GM19438 (cell line): ENCODE results near the gene ZMYND10.

Experiments
- ATAC-seq: cut with Tn5 transposase; IDR thresholded peaks from one replicate; pipeline ENCODE4 v1.9.1; 2021; ENCODE audit warnings: low read depth; ENCODE audit not compliant: unreplicated experiment

ZMYND10 gene

DNA sequence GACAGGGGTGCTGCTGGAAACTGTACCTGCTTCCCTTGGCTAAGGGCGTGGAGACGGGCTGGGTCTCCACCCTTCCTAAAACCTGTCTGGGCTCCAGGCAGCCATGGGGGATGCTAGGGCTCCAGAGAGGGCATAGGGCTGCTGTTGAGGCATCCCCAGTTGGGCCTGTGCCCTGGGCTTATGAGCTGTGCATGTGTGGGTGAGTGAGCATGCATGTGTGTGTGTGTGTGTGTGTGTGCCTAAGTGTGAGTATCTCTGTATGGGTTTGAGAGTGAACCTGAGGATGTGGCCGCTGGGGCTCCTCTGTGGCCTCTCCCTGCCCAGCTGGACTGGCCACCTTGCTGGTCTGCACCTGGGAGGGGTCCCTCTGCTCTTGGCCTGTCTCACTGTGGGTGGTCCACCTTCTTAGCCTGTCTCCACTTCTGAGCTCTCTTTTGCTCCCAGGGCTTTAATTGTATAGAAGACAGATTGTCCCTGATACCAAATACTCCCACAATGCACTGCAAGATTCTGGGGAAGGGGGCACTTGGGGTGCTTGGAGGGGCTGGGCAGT is 25.7 kb upstream of the ZMYND10 start:
- no peak for ATAC-seq

DNA sequence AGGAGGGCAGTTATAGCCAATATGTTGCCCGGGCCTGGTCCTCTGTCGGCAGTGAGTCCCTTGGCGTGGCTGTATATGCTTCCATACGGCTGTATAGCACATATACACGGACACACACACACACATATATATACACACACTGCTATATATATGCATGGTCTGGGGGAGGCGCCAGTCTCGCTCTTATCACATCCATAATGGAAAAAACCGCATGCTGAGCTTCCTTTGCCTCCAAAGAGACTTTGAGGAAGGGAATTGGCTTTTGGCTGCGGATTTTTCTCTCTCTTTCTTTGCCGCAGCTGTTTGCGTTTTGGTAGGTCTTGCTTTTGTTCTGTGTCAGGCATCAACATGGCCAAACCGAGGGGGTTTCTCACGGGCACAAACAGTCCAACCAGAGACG is 25.1 kb upstream of the ZMYND10 start:
- ATAC-seq = no peak

DNA sequence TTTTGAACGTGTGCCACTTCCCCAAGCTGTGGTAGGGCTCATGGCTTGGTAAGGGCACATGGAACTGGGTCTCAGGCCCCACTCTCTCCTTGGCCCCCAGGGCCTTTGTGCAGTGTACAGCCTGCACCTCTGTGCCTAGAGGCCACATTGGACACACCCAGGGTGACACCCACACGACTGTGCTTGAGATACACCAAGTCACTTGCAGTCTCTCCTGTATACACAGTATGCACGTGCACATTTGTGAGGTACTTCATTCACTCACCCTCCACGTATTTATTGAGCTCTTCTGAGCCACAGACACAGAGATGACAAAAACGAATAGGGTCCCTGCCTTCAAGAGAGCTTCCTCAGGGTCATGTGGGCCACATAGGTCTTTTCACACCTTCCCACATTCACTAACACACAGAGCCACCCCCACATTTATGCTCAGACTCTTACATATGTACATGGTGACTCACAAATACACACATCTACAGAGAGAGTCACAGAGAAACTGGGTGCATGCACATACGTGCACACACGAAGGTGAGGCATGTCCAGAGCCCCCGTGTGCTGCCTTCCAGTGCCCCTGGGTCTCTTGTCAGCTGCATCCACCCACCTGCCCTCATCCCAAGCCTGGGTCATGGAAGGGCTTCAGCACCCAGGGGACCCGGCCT is 23.6 kb upstream of the ZMYND10 start:
- no peak for ATAC-seq

DNA sequence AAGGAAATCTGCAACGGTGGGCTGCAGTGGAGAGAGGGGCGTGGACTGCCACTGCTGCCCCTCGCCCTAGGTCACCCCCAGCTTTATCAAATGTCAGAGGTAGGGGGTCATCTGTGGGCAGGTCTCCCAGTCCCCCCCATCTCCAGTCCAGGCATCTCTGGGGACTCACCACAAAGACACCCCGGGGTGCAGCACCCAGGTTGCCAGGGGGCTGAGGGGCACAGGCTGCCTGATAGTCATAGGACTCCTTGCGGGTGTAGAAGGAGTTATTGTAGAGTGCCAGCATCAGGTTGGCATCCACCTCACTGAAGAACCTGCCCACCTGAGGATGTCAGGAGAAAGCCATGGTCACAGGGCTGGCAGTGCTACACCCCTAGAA is 20.3 kb upstream of the ZMYND10 start:
- ATAC-seq = no peak

DNA sequence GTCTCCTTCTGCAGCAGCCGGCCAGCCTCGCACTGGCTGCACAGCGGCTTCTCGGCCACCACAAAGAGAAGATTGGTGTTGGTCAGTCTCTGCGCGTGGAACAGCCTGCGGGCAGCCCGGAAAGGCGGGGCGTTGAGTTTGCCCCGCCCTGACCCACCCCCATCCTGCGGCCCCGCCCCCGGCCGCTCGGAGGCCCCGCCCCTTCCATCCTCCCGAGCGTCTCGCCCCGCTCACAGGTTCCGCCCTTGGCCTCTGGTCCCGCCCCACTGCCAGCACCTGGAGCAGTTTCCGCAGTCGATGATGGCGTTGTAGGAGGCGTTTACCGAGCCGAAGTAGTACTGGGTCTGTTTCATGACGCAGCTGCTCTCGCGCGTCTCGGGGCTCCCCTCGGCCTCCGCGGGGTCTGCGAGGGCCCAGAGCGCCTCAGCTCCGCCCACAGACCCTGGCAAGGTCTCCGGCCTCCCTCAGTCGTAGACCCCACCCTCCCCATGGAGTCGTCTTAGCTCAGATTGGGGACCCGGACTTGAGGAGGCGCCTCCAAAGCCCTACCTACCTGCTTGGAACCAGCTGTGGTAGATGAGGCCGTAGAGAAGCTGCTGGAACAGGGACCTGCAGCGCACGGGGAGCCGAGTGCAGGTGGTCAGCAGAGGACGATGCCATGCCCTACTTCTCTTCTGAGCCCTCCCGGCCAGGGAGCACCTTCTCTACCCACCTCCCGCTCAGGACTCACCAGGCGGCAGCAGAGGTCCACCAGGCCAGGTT is 19.7 kb upstream of the ZMYND10 start:
- peak; percentile 83 for ATAC-seq

DNA sequence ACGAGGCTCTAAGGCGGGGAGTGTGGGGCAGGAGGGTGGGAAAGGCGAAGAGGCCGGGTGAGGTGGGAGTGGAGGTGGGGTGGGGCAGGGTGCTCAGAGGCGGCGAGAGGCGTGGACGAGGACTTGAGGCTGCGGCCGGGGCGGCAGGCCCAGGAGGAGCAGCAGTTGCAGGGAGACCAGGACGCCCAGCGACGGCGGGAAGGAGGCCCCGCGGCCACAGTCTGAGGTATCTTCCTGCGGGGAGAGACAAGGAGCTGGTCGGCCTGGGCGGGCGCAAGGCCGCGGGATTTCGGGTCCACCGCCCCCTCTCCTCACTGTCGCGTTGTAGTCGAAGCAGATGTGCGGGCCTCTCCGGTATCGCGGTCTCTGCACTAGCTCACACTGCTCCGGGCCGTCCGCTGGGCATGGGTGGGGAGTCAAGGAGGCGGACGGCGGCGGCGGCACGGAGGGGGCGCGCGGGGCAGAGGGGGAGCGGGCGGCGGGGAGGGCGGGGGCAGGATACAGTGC is 19.1 kb upstream of the ZMYND10 start:
- peak; percentile 35 for ATAC-seq

DNA sequence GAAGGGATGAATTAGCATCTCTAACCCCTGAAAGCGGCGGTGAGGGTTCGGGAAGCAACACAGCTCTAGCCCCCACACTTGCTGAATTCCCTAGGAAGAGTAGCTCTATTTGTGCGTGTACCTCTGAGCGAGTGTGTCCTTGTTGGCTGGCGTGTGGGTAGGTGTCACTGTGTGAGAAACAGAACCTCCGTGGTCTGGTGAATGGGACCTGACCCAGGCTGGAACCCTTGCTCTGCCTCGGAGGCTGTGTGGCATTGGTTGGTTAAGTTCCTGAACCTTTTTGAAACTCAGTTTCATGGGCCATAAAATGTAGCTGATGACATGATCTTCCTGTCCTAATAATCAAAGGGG is 14.2 kb upstream of the ZMYND10 start:
- ATAC-seq = no peak

DNA sequence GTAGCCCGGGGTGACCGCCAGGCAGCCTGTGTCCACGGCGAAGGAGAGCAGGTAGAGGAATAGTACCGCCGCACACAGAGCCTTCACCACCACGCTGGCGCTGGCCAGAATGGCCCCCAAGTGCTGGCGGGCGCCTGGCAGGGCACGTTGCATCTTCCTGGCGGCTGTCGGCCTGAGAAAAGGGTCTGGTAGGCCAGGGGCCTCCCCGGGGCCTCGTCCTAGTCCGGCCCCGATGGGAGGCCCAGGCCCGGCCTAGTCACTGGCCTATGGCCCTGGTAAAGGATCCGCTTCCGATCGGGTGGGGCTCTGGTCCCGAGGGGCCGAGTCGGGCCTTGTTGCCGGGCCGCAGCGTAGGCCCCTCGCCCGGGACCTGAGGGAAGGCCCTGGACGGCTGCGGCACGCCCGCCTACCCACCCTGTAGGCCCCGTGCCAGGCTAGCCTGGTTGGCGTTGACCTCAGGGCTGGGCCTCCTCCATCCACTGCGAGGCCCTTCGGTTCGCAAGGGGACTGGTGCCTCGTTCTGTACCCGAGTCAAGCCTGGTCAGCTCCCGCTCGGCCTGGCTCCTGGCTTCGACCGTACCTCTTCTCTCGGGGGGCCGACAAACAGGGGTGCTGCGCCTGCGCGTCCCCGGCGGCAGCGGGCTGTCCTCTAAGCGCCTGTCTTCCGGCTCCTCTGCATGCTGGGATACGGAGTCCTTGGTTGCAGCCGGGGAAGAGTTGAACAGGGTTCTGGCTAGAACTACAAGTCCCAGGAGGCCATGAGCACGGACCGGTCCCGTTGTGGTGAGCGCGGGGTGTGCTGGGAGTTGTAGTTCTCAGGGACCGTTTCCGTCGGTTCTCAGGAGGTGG is 13.6 kb upstream of the ZMYND10 start, which contains the start of gene TMEM115:
TSS of gene TMEM115 (minus strand) at position 611 of the 849 bp plus-strand sequence. CDS start at position 153, 458 bp downstream.
- peak; percentile 94 for ATAC-seq

DNA sequence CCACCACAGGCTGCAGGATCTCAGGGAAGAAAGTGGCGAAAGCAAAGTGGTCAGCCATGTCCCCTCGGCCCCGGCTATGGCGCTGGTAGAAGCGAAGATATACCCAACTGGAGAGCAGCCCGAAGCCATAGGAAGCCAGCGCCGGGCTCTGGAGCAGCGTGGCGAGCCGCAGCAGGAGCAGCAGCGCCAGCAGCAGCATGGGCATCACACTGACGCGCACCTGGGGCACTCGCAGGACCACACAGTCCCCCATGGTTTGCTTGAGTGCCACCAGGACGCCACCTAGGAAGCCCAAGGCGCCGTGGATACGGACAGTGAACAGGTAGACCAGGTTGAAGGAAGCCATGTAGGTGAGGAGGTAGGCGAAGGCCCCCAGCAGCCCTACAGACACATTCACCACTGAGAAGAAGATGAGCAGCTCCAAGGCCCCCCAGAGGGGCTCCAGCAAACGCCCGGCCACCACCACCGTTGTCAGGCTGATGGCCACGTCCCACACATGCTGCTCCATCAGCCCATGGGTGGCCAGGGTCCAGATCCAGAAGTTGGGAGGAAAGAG is 12.9 kb upstream of the ZMYND10 start:
- ATAC-seq = no peak

DNA sequence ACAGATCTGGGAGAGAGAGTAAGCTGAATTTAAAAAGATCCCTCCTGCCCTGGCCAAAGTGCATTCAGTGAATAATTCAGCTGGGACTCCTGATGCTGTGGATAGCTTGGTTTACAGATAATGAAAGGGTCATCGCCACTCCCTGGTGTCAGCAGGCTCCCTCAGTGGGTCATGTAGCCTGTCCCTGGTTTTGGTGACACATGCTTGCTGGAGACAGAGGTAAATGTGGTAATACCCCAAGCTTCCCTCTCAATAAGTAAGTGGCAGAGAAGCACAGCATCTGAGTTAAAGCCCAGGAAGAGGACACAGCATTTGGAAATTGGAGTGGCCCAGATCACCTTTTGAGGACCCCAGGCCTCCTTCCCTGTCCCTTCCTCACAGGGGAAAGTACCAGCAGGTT is 11.9 kb upstream of the ZMYND10 start:
- ATAC-seq = no peak

DNA sequence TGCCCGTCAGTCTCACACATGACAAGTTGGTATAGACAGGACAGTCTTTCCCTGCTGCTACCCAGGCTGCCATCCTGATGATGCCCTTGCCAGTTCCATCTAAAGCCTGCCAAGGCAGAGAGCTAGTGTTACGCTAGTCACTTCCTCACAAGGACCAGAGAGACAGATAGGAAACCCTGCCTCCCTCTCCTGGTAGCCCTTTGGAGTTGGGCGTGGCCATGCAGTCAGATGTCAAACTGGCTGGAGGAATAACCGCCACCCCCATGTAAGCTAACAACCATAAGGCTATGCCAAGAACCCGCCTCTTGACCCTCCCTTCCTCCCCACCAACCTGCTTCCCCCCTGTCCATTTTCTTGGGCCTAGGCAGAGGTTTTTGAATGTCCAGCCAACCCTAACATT is 11.0 kb upstream of the ZMYND10 start:
- ATAC-seq = no peak

DNA sequence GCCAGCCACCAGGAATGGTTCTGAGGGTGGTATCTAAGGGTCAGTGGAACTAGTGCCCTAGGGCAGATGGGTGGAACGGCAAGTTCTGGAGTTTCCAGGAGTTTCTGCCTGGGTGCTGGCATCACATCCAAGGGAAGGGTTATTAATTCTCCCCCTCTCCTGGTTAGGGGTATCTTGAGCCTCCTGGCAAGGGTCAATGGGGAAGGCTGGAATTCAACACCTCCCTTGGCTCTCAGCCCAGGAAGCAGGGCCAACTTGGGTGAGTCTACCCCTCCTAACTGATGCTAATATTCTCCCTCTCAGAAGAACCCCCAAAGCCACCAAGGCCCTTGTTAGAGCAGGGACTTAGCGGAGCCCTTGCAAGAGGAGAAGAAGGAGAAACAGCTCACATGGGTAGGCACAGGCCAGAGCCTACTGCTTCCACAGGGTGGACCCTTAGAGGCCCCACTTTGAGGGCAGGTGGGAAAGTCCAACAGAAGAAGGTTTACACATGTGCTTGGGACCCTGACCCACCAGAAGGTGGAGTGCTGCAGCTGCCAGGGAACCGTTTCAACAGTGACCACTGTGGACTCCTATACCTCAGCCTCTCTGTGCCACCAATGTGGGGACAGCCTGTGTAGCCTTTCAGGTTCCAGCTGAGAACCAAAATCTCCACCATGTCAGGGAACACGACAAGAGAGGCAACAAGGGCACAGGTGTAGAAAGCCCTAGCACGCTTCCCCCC is 10.5 kb upstream of the ZMYND10 start:
- ATAC-seq = no peak

DNA sequence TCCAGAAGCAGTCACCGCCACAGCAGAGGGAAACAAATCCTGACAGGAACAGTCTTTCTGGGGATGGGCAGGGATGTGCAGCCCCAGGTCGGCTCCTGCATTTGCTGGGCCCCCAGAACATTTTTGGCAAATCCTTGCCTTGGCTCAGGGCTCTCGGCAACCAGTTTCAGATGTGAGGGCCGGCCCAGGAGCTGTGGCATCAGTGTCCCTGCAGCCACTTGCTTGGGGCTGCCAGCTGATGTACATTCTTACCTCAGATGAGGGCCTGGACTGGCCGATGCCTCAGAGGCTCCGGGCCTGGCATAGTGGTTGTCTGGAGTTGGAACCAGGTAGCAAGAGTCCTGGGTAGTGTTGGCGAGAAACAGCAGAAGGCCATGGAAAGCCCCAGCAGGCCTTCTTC is 9.3 kb upstream of the ZMYND10 start:
- ATAC-seq = no peak

DNA sequence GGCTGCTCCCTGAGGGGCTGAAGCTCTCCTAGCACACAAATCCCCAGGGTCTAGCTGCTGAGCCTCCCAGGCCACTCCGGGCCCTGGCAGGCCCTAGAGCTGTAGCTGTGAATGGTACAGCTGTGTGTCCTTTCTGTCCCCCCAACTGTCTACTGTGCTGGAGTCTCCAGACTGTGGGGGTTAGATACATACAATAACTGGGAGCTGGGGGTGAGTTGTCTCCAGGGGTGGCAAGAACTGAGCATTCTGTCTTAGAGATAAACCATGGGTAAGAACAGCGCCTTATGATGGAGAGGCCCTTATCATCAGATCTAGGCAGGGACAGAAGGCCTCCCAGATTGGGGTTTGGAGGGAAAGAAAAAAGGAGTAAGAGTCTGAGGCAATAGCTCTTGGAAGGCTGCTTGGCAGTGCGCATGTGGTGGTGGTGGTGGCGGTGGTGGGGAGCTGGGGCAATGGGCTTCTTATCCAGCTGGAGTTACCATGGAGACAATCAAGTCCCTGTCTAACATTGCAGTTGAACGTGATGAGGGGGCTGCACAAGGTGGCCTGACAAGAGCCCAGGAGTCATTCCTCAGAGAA is 8.7 kb upstream of the ZMYND10 start:
- no peak for ATAC-seq

DNA sequence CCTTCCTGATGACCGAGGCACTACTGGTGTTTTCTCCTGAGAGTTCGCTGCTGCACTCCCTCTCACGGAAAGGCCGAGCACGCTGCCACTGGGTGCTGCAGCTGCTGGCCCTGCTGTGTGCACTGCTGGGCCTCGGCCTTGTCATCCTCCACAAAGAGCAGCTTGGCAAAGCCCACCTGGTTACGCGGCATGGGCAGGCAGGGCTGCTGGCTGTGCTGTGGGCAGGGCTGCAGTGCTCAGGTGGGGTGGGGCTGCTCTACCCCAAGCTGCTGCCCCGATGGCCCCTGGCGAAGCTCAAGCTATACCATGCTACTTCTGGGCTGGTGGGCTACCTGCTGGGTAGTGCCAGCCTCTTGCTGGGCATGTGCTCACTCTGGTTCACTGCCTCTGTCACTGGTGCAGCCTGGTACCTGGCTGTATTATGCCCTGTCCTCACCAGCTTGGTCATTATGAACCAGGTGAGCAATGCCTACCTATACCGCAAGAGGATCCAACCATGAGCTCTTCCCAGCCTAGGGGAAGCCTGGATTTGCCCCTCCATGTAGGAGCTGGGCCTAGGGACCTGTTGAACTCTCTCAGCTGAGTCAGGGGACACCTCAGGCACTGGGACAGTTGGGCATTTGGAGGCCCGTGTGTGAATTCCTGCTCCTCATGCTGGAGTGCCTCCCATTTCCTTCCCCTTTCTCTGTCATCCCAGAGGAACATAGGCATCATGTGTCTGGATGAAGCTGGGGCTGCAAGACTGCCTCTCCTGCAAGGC is 7.9 kb upstream of the ZMYND10 start:
- no peak for ATAC-seq

DNA sequence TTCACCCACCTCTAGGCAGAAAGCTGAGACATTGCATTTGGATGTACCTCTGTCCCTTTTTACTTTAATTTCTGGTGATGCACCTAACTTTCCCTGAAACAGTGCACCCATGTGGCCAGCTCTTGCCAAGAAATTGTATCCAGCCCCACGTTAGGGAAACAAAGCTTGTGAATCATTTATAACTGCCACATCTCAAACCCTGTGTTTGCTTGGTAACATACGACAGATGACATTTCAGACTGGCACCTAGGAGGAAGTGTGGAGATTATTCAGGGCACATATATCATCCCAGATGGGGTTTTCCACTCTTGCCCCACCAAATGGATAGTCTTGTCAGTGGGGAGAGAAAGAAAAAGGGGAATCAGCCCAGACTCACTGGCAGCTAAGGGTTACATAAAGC is 7.2 kb upstream of the ZMYND10 start:
- ATAC-seq = no peak

DNA sequence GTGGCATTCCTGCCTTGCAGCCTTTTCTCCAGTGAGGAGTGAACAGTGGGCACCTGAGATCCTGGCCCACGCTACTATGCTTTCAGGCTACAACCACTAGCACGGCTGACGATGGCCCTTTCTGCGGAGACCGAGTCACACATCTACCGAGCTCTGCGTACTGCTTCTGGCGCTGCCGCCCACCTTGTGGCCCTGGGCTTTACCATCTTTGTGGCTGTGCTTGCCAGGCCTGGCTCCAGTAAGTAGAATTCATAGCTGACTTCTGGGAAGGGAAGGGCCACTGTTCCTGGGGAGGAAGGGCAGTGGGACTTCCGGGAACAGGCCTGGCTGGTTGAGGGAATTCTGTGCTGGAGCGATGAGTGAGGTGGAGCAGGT is 5.8 kb upstream of the ZMYND10 start:
- no peak for ATAC-seq

DNA sequence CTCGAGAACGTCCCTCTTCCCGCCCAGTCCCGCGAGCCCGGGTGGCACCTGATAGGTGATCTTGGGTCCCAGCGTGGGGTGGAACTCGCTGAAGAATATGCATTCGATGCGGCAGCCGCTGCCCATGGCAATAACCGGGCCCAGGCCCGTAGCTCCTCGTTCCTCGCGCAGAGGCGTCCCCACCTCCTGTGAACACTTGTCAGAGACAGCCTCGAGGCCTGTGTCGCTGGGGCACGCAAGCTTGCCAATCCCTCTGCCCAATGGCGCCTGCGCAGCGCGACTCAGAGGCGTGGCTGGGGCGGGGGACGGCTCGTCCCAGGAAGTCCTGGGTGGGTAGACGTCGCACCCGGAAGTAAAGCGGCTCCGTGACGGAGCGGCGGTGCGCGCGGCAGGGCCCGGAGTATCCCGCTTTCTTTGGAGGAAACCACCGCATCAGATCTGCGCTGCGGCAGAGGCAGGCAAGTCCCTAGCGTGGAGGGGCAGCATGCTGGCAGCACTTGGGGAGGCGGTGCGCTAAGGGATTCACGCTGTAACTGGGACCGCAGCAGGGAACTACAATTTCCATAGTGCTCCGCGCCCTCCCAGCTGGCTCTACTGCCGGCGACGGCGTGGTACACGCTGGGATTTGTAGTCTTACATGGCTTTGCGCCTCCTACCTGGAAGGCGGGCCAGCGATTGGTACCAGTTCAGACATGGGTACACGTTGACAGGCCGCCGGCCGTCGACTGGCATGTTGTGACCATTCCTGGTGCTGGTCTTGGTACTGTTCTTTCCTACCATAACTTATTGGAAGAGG is 5.2 kb upstream of the ZMYND10 start, which contains the start of the genes CYB561D2 and NPRL2:
TSS of gene CYB561D2 (plus strand) at position 336 of the 796 bp plus-strand sequence. CDS start 572 bp downstream, outside the sequence.
TSS of gene NPRL2 (minus strand) at position 249 of the 796 bp plus-strand sequence. CDS start at position 126, 123 bp downstream.
- ATAC-seq = peak; percentile 81
